Muscle layer of duodenum (tissue), 2 donors: ENCODE data around the gene TENT4B.
"Not testable (repeated sequence)": the region's sequence is repeated elsewhere in the genome, so short reads cannot be mapped to it uniquely, and the experiment has no call there.

Experiments used
- H3K27ac ChIP-seq: one replicate; pipeline ENCODE4 v1.7.0; 2013; ENCODE audit warnings: mild to moderate bottlenecking, low read length
- H3K27me3 ChIP-seq: one replicate; pipeline ENCODE4 v1.7.0; 2013; ENCODE audit warnings: low read depth, mild to moderate bottlenecking, control low read depth, low read length
- H3K36me3 ChIP-seq, 2 donors: one replicate each; pipeline ENCODE4 v1.7.0; 2013; ENCODE audit warnings: low read length in 2 of 2, control low read depth in 1 of 2, mild to moderate bottlenecking in 1 of 2; ENCODE audit not compliant: insufficient read depth in 2 of 2, control insufficient read depth in 1 of 2
- H3K4me1 ChIP-seq, 2 donors: one replicate each; pipeline ENCODE4 v1.7.0; 2013; ENCODE audit warnings: low read length in 2 of 2, mild to moderate bottlenecking in 2 of 2, control low read depth in 1 of 2, moderate library complexity in 1 of 2; ENCODE audit not compliant: insufficient read depth in 2 of 2, control insufficient read depth in 1 of 2
- H3K4me3 ChIP-seq, 2 donors: one replicate each; pipeline ENCODE4 v1.7.0; 2013; ENCODE audit warnings: low read length in 2 of 2, low read depth in 1 of 2, mild to moderate bottlenecking in 1 of 2
- H3K9me3 ChIP-seq, 2 donors: one replicate each; pipeline ENCODE4 v1.7.0; 2013; ENCODE audit warnings: low read length in 2 of 2, control low read depth in 1 of 2, mild to moderate bottlenecking in 1 of 2; ENCODE audit not compliant: control insufficient read depth in 1 of 2
- donor health status: healthy.

The TENT4B gene

GRCh38 chr16:50152807-50153595 is at the start of gene TENT4B:
Gene TENT4B, plus strand, starts transcription at chr16:50153306. Its CDS starts 316 bp downstream, at chr16:50153622.
- Histone ChIP-seq H3K9me3 (no peaks in the 10 kb centered on the region), H3K27ac (peak within 1 kb of the TSS; percentile 87), H3K27me3 (no peaks in the 10 kb centered on the region), H3K4me1 (peaks cover 3 to 19% of the 10 kb centered on the region in 2 donors), H3K4me3 (peak within 1 kb of the TSS; percentile 88 to 97), H3K36me3 (no peaks in the 10 kb centered on the region)

GRCh38 chr16:50103764-50104163 is 49.3 kb upstream of the TENT4B start:
- peaks cover 33 to 65% of the 10 kb centered on the region in 2 donors for H3K36me3 ChIP-seq
- no peaks in the 10 kb centered on the region for H3K9me3 ChIP-seq

GRCh38 chr16:50114357-50115129 is 38.6 kb upstream of the TENT4B start:
- no peaks in the 10 kb centered on the region for H3K9me3 ChIP-seq
- no peaks in the 10 kb centered on the region for H3K4me1 ChIP-seq
- no peaks in the 10 kb centered on the region for H3K27me3 ChIP-seq
- H3K27ac ChIP-seq = no peak overlapping the region
- H3K36me3 ChIP-seq = no peaks in the 10 kb centered on the region
- H3K4me3 ChIP-seq = no peak overlapping the region

More at GRCh38 chr16:50103764-50104163, 49.3 kb upstream of the TENT4B start:
- Histone ChIP-seq H3K27ac (no peak overlapping the region), H3K4me3 (no peak overlapping the region), H3K27me3 (no peaks in the 10 kb centered on the region), H3K4me1 (no peaks in the 10 kb centered on the region)

GRCh38 chr16:50120711-50121110 is 32.4 kb upstream of the TENT4B start:
- no peak overlapping the region for H3K4me3 ChIP-seq
- no peaks in the 10 kb centered on the region for H3K36me3 ChIP-seq
- no peaks in the 10 kb centered on the region for H3K9me3 ChIP-seq
- no peaks in the 10 kb centered on the region for H3K4me1 ChIP-seq
- H3K27ac ChIP-seq = no peak overlapping the region
- no peaks in the 10 kb centered on the region for H3K27me3 ChIP-seq

GRCh38 chr16:50121278-50121677 is 31.8 kb upstream of the TENT4B start:
- Histone ChIP-seq H3K36me3 (no peaks in the 10 kb centered on the region), H3K27me3 (no peaks in the 10 kb centered on the region), H3K4me3 (no peak overlapping the region), H3K27ac (no peak overlapping the region), H3K4me1 (no peaks in the 10 kb centered on the region), H3K9me3 (no peaks in the 10 kb centered on the region)

GRCh38 chr16:50121721-50122445 is 31.2 kb upstream of the TENT4B start:
- Histone ChIP-seq H3K4me1 (no peaks in the 10 kb centered on the region), H3K9me3 (no peaks in the 10 kb centered on the region), H3K27ac (no peak overlapping the region), H3K36me3 (no peaks in the 10 kb centered on the region), H3K27me3 (no peaks in the 10 kb centered on the region), H3K4me3 (no peak overlapping the region)

- no peak overlapping the region for H3K4me3 ChIP-seq
- no peaks in the 10 kb centered on the region for H3K9me3 ChIP-seq
- H3K4me1 ChIP-seq = no peaks in the 10 kb centered on the region
- H3K27ac ChIP-seq = no peak overlapping the region
- no peaks in the 10 kb centered on the region for H3K36me3 ChIP-seq
- no peaks in the 10 kb centered on the region for H3K27me3 ChIP-seq
Observed at GRCh38 chr16:50123417-50123816, 29.7 kb upstream of the TENT4B start.

GRCh38 chr16:50124769-50125168 is 28.3 kb upstream of the TENT4B start:
- no peaks in the 10 kb centered on the region for H3K36me3 ChIP-seq
- H3K9me3 ChIP-seq = no peaks in the 10 kb centered on the region
- H3K4me3 ChIP-seq = no peak overlapping the region
- no peak overlapping the region for H3K27ac ChIP-seq
- H3K4me1 ChIP-seq = no peaks in the 10 kb centered on the region
- no peaks in the 10 kb centered on the region for H3K27me3 ChIP-seq

- no peaks in the 10 kb centered on the region for H3K36me3 ChIP-seq
- H3K9me3 ChIP-seq = no peaks in the 10 kb centered on the region
- H3K4me3 ChIP-seq = no peak overlapping the region
- no peak overlapping the region for H3K27ac ChIP-seq
- H3K27me3 ChIP-seq = no peaks in the 10 kb centered on the region
- no peaks in the 10 kb centered on the region for H3K4me1 ChIP-seq
Observed at GRCh38 chr16:50126183-50126582, 26.9 kb upstream of the TENT4B start.

- not testable (repeated sequence) for H3K27me3 ChIP-seq, H3K4me3 ChIP-seq, H3K4me1 ChIP-seq, H3K36me3 ChIP-seq, H3K9me3 ChIP-seq, H3K27ac ChIP-seq
Observed at GRCh38 chr16:50132571-50132970, 20.5 kb upstream of the TENT4B start.

- Histone ChIP-seq H3K4me1 (no peaks in the 10 kb centered on the region), H3K36me3 (no peaks in the 10 kb centered on the region), H3K4me3 (no peak overlapping the region), H3K9me3 (no peaks in the 10 kb centered on the region), H3K27ac (no peak overlapping the region), H3K27me3 (no peaks in the 10 kb centered on the region)
Observed at GRCh38 chr16:50133214-50133613, 19.9 kb upstream of the TENT4B start.
